SK-N-SH treated with all-trans-retinoic acid at 6 μM for 48 hours (cell line): ENCODE data around the gene TFPI.

Source experiments
- ATAC-seq: fragments of 200-7000 bp; cut with Tn5 transposase; 3 replicates; pipeline ENCODE4 v1.9.1; 2020; ENCODE audit warnings: mild to moderate bottlenecking, moderate library complexity
- BACH2 ChIP-seq: fragments of 250-450 bp; sonication (Bioruptor Pico); IDR thresholded peaks from 2 replicates; pipeline ENCODE4 v1.9.0; 2021; ENCODE audit warnings: mild to moderate bottlenecking, borderline replicate concordance
- CSDC2 ChIP-seq: fragments of 250-450 bp; sonication (Bioruptor Pico); IDR thresholded peaks from 2 replicates; pipeline ENCODE4 v1.5.0; 2020; ENCODE audit warnings: mild to moderate bottlenecking, moderate library complexity
- ESRRG ChIP-seq: fragments of 250-450 bp; sonication (Bioruptor Pico); IDR thresholded peaks from 2 replicates; pipeline ENCODE4 v1.6.1; 2021; ENCODE audit warnings: mild to moderate bottlenecking
- GLIS3 ChIP-seq: fragments of 250-450 bp; sonication (Bioruptor Pico); IDR thresholded peaks from 2 replicates; pipeline ENCODE4 v1.5.0; 2020; ENCODE audit warnings: mild to moderate bottlenecking, moderate library complexity
- ISL1 ChIP-seq: fragments of 250-450 bp; sonication (Bioruptor Pico); IDR thresholded peaks from 2 replicates; pipeline ENCODE4 v2.1.2; 2022; ENCODE audit warnings: mild to moderate bottlenecking, moderate library complexity
- OSR1 ChIP-seq: fragments of 250-450 bp; sonication (Bioruptor Pico); IDR thresholded peaks from 2 replicates; pipeline ENCODE4 v1.8.0; 2022; ENCODE audit warnings: moderate library complexity, mild to moderate bottlenecking, inconsistent platforms
- PPARA ChIP-seq: fragments of 250-450 bp; sonication (Bioruptor Pico); IDR thresholded peaks from 2 replicates; pipeline ENCODE4 v1.5.0; 2020; ENCODE audit warnings: mild to moderate bottlenecking, borderline replicate concordance
- RARB ChIP-seq: fragments of 250-450 bp; sonication (Bioruptor Pico); IDR thresholded peaks from 2 replicates; pipeline ENCODE4 v1.8.0; 2021; ENCODE audit warnings: mild to moderate bottlenecking, moderate library complexity
- SNAI2 ChIP-seq: fragments of 250-450 bp; sonication (Bioruptor Pico); IDR thresholded peaks from 2 replicates; pipeline ENCODE4 v1.5.0; 2020; ENCODE audit warnings: mild to moderate bottlenecking, moderate library complexity
- TOX ChIP-seq: fragments of 250-450 bp; sonication (Bioruptor Pico); IDR thresholded peaks from 2 replicates; pipeline ENCODE4 v1.8.0; 2021; ENCODE audit warnings: mild to moderate bottlenecking, moderate library complexity, borderline replicate concordance
- ZFP3 ChIP-seq: fragments of 250-450 bp; sonication (Bioruptor Pico); IDR thresholded peaks from 2 replicates; pipeline ENCODE4 v1.5.0; 2020; ENCODE audit warnings: mild to moderate bottlenecking, moderate library complexity
- ZFP30 ChIP-seq: fragments of 450-650 bp; formaldehyde crosslinking; IDR thresholded peaks from 2 replicates; pipeline ENCODE4 v1.5.0; 2022; ENCODE audit warnings: mild to moderate bottlenecking, moderate library complexity
- ZNF565 ChIP-seq: fragments of 450-650 bp; formaldehyde crosslinking; conservative IDR thresholded peaks from 2 replicates; pipeline ENCODE4 v1.5.0; 2020; ENCODE audit warnings: low read depth, mild to moderate bottlenecking, moderate library complexity
- ZNF8 ChIP-seq: fragments of 450-650 bp; formaldehyde crosslinking; IDR thresholded peaks from 2 replicates; pipeline ENCODE4 v1.5.0; 2020; ENCODE audit warnings: mild to moderate bottlenecking, moderate library complexity
- TF ChIP-seq, protein P1 (sequence below): fragments of 250-450 bp; sonication (Bioruptor Pico); IDR thresholded peaks from 2 replicates; pipeline ENCODE4 v1.8.0; 2021; ENCODE audit warnings: low read depth, mild to moderate bottlenecking, moderate library complexity, borderline replicate concordance
- TF ChIP-seq, protein P2 (sequence below): fragments of 250-450 bp; sonication (Bioruptor Pico); IDR thresholded peaks from 2 replicates; pipeline ENCODE4 v1.5.1; 2021; ENCODE audit warnings: mild to moderate bottlenecking, moderate library complexity
- TF ChIP-seq, protein P3 (sequence below): fragments of 250-450 bp; sonication (Bioruptor Pico); IDR thresholded peaks from 2 replicates; pipeline ENCODE4 v1.8.0; 2020; ENCODE audit warnings: mild to moderate bottlenecking, moderate library complexity, borderline replicate concordance
- TF ChIP-seq, protein P4 (sequence below): fragments of 250-450 bp; sonication (Bioruptor Pico); IDR thresholded peaks from 2 replicates; pipeline ENCODE4 v1.5.0; 2020; ENCODE audit warnings: mild to moderate bottlenecking, moderate library complexity
- TF ChIP-seq, protein P5 (sequence below): fragments of 250-450 bp; sonication (Bioruptor Pico); IDR thresholded peaks from 2 replicates; pipeline ENCODE4 v1.5.1; 2020; ENCODE audit warnings: low read depth, mild to moderate bottlenecking, moderate library complexity

The TFPI gene

DNA sequence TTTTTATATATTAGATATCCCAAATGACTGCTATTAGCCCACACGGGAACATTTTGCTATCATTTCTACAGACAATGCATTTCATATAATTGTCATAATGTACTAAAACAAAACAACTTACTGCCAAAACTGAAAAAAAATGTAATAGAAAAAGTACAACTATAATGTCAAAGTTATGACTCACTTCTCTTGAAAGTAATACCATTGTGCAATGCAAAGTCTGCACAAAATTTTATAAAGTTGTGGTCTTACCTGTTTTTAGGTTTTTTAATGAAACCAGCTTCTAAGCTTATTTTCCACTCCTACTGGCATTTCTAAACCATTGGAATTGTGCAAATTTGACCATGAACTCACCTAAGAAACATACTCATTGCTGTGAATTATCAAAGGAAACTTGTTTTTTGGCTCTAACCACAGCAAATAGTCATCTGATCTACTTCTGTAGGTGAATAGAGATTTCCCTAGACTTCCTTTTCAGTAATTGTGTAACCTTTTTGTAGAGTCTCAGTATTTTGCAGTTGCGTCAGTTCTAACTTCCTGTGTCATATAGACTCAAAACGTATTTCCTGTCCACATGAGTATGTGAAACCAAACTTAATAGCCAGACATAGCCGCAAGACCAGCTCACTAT lies 31.9 kb upstream of the TFPI start:
- peak; percentile 25; the same call in 1 of the 3 replicates for ATAC-seq
- TF ChIP-seq, protein P1, sequence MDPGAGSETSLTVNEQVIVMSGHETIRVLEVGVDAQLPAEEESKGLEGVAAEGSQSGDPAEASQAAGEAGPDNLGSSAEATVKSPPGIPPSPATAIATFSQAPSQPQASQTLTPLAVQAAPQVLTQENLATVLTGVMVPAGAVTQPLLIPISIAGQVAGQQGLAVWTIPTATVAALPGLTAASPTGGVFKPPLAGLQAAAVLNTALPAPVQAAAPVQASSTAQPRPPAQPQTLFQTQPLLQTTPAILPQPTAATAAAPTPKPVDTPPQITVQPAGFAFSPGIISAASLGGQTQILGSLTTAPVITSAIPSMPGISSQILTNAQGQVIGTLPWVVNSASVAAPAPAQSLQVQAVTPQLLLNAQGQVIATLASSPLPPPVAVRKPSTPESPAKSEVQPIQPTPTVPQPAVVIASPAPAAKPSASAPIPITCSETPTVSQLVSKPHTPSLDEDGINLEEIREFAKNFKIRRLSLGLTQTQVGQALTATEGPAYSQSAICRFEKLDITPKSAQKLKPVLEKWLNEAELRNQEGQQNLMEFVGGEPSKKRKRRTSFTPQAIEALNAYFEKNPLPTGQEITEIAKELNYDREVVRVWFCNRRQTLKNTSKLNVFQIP, result no peak
- TF ChIP-seq, protein P2, sequence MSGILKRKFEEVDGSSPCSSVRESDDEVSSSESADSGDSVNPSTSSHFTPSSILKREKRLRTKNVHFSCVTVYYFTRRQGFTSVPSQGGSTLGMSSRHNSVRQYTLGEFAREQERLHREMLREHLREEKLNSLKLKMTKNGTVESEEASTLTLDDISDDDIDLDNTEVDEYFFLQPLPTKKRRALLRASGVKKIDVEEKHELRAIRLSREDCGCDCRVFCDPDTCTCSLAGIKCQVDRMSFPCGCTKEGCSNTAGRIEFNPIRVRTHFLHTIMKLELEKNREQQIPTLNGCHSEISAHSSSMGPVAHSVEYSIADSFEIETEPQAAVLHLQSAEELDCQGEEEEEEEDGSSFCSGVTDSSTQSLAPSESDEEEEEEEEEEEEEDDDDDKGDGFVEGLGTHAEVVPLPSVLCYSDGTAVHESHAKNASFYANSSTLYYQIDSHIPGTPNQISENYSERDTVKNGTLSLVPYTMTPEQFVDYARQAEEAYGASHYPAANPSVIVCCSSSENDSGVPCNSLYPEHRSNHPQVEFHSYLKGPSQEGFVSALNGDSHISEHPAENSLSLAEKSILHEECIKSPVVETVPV, result no peak
- TF ChIP-seq, protein P3, sequence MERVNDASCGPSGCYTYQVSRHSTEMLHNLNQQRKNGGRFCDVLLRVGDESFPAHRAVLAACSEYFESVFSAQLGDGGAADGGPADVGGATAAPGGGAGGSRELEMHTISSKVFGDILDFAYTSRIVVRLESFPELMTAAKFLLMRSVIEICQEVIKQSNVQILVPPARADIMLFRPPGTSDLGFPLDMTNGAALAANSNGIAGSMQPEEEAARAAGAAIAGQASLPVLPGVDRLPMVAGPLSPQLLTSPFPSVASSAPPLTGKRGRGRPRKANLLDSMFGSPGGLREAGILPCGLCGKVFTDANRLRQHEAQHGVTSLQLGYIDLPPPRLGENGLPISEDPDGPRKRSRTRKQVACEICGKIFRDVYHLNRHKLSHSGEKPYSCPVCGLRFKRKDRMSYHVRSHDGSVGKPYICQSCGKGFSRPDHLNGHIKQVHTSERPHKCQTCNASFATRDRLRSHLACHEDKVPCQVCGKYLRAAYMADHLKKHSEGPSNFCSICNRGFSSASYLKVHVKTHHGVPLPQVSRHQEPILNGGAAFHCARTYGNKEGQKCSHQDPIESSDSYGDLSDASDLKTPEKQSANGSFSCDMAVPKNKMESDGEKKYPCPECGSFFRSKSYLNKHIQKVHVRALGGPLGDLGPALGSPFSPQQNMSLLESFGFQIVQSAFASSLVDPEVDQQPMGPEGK, result no peak
- TF ChIP-seq TOX (CRISPR knock-in tag) (no peak), ZNF565 (no peak), ISL1 (peak; percentile 30; the same call in 1 of the 2 replicates), SNAI2 (no peak)

DNA sequence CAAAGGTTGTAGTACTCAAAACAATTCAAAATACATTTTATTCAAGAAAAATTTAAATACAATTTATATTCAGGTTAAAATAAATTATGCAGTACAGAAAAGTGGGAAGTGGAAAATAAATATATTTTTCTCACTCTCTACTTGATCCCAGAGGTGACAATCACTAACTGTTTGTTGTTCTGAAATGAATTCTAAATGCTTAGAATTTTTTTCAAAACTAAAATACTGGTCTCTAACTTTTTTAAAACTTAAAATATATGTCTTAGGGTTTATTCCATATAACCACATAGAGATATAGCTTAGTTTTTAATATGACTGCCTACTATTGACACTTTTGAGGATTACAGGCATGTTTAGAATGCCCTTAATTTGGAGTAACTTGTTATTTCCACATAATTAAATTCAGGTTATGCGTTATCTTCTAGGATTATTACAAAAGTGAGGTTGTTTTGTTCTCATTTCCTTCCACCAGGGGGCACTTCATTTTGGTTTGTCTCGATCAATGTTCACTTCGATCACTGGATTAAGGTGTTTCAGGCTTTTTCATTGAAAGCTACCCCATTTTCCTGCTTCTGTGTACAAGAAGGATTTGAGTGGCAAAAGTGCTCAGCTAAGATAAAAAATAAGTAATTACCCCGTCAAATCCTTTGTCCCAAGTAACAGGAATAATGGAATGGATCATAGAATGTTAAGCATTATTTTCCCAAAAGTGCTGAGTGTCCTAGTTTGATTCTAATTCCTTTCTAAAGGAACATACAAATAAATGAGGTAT lies 27.1 kb upstream of the TFPI start:
- ATAC-seq, result peak; percentile 71
- TF ChIP-seq ZNF8 (CRISPR knock-in tag) (no peak), ISL1 (no peak), PPARA (CRISPR knock-in tag) (no peak), BACH2 (CRISPR knock-in tag) (no peak), ZNF565 (no peak), ZFP3 (CRISPR knock-in tag) (no peak), ESRRG (CRISPR knock-in tag) (no peak), GLIS3 (no peak), RARB (no peak), OSR1 (CRISPR knock-in tag) (no peak), ZFP30 (CRISPR knock-in tag) (no peak), CSDC2 (CRISPR knock-in tag) (no peak)
- TF ChIP-seq, protein P1, result no peak
- TF ChIP-seq, protein P4, sequence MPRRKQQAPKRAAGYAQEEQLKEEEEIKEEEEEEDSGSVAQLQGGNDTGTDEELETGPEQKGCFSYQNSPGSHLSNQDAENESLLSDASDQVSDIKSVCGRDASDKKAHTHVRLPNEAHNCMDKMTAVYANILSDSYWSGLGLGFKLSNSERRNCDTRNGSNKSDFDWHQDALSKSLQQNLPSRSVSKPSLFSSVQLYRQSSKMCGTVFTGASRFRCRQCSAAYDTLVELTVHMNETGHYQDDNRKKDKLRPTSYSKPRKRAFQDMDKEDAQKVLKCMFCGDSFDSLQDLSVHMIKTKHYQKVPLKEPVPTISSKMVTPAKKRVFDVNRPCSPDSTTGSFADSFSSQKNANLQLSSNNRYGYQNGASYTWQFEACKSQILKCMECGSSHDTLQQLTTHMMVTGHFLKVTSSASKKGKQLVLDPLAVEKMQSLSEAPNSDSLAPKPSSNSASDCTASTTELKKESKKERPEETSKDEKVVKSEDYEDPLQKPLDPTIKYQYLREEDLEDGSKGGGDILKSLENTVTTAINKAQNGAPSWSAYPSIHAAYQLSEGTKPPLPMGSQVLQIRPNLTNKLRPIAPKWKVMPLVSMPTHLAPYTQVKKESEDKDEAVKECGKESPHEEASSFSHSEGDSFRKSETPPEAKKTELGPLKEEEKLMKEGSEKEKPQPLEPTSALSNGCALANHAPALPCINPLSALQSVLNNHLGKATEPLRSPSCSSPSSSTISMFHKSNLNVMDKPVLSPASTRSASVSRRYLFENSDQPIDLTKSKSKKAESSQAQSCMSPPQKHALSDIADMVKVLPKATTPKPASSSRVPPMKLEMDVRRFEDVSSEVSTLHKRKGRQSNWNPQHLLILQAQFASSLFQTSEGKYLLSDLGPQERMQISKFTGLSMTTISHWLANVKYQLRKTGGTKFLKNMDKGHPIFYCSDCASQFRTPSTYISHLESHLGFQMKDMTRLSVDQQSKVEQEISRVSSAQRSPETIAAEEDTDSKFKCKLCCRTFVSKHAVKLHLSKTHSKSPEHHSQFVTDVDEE (CRISPR knock-in tag), result no peak
- TF ChIP-seq, protein P5, sequence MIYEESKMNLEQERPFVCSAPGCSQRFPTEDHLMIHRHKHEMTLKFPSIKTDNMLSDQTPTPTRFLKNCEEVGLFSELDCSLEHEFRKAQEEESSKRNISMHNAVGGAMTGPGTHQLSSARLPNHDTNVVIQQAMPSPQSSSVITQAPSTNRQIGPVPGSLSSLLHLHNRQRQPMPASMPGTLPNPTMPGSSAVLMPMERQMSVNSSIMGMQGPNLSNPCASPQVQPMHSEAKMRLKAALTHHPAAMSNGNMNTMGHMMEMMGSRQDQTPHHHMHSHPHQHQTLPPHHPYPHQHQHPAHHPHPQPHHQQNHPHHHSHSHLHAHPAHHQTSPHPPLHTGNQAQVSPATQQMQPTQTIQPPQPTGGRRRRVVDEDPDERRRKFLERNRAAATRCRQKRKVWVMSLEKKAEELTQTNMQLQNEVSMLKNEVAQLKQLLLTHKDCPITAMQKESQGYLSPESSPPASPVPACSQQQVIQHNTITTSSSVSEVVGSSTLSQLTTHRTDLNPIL (CRISPR knock-in tag), result no peak
